IMR-90 (cell line): ENCODE measurements around the gene PATJ. TPM values are rescaled to one million over a fixed set of nuclear protein-coding genes. Genes with fewer than 3 reads are reported as not detected.

ENCODE experiments used
- ATAC-seq: fragments of 200-7000 bp; cut with Tn5 transposase; 2 replicates; pipeline ENCODE4 v1.9.1; 2020; ENCODE audit warnings: low read depth, mild to moderate bottlenecking, moderate library complexity
- BruUV-seq: library from RNA; stranded (reverse); fragments of 400-500 nt; replicated peaks from 2 replicates; lab custom pipeline; 2021; lab: Mats Ljungman, UMichigan
- CTCF ChIA-PET: fragments of 300-600 bp; formaldehyde crosslinking; extraction: SDS; loops from one replicate; lab custom pipeline; 2021; ENCODE audit warnings: antibody characterized with exemption; lab: Yijun Ruan, JAX
- POLR2A ChIA-PET: fragments of 300-600 bp; sonication (Branson Sonifier 250); formaldehyde crosslinking; loops from one replicate; lab custom pipeline; 2022; ENCODE audit warnings: antibody characterized with exemption; ENCODE audit not compliant: unreplicated experiment; lab: Charles Lee
- DNase-seq: peaks from one replicate; pipeline ENCODE4 v3.0.0; 2013
- H2AFZ ChIP-seq: replicated peaks from 2 replicates; pipeline ENCODE3; 2013; ENCODE audit warnings: low read length, mild to moderate bottlenecking; ENCODE audit not compliant: poor library complexity
- H2AK5ac ChIP-seq: 2 replicates; pipeline ENCODE4 v1.6.1; 2013; ENCODE audit warnings: low read depth, low read length, inconsistent platforms
- H2AK9ac ChIP-seq: replicated peaks from 2 replicates; pipeline ENCODE3; 2013; ENCODE audit warnings: mild to moderate bottlenecking, low read depth, low read length, moderate library complexity; ENCODE audit not compliant: poor library complexity
- H2BK120ac ChIP-seq: 2 replicates; pipeline ENCODE4 v1.6.1; 2013; ENCODE audit warnings: low read depth, low read length, inconsistent platforms
- H2BK15ac ChIP-seq: 3 replicates; pipeline ENCODE4 v1.6.1; 2013; ENCODE audit warnings: low read depth, low read length, inconsistent platforms
- H2BK20ac ChIP-seq: 2 replicates; pipeline ENCODE4 v1.6.1; 2013; ENCODE audit warnings: low read depth, mild to moderate bottlenecking, inconsistent platforms, low read length, moderate library complexity
- H2BK5ac ChIP-seq: 2 replicates; pipeline ENCODE4 v1.6.1; 2013; ENCODE audit warnings: mild to moderate bottlenecking, low read depth, low read length, inconsistent platforms; ENCODE audit not compliant: poor library complexity, severe bottlenecking
- H3K14ac ChIP-seq: replicated peaks from 2 replicates; pipeline ENCODE4 v1.6.1; 2013; ENCODE audit warnings: low read depth, low read length, inconsistent platforms
- H3K18ac ChIP-seq: 2 replicates; pipeline ENCODE4 v1.6.1; 2013; ENCODE audit warnings: low read depth, low read length, control low read depth
- H3K23ac ChIP-seq: 2 replicates; pipeline ENCODE4 v1.6.1; 2013; ENCODE audit warnings: low read depth, low read length, inconsistent platforms
- H3K27ac ChIP-seq: 2 replicates; pipeline ENCODE4 v1.5.1; 2013; ENCODE audit warnings: mild to moderate bottlenecking, control low read depth, low read length; ENCODE audit not compliant: insufficient read depth
- H3K27me3 ChIP-seq: 2 replicates; pipeline ENCODE4 v1.6.1; 2013; ENCODE audit warnings: low read length; ENCODE audit not compliant: control insufficient read depth, insufficient read depth
- H3K36me3 ChIP-seq: 2 replicates; pipeline ENCODE4 v1.6.1; 2013; ENCODE audit warnings: low read length, mixed read lengths; ENCODE audit not compliant: control insufficient read depth, insufficient read depth
- H3K4ac ChIP-seq: 2 replicates; pipeline ENCODE4 v1.6.1; 2013; ENCODE audit warnings: low read depth, low read length, inconsistent platforms
- H3K4me1 ChIP-seq: 2 replicates; pipeline ENCODE4 v1.6.1; 2013; ENCODE audit warnings: low read length, mixed read lengths; ENCODE audit not compliant: control insufficient read depth, insufficient read depth
- H3K4me2 ChIP-seq: 2 replicates; pipeline ENCODE4 v1.6.1; 2013; ENCODE audit warnings: low read depth, mild to moderate bottlenecking, control low read depth, low read length, moderate library complexity
- H3K4me3 ChIP-seq: 2 replicates; pipeline ENCODE4 v1.5.1; 2013; ENCODE audit warnings: low read depth, mild to moderate bottlenecking, control low read depth, low read length, moderate library complexity; ENCODE audit not compliant: insufficient read depth
- H3K56ac ChIP-seq: 2 replicates; pipeline ENCODE4 v1.6.1; 2013; ENCODE audit warnings: low read length, inconsistent platforms; ENCODE audit not compliant: insufficient read depth; ENCODE audit errors: extremely low read depth
- H3K79me1 ChIP-seq, 2 experiments: 2 replicates each; pipeline ENCODE4 v1.6.1; 2013; ENCODE audit warnings: low read length in 2 of 2, inconsistent platforms in 1 of 2, low read depth in 1 of 2
- H3K9ac ChIP-seq: 2 replicates; pipeline ENCODE4 v1.6.1; 2013; ENCODE audit warnings: low read depth, low read length, control low read depth
- H3K9me1 ChIP-seq: 2 replicates; pipeline ENCODE4 v1.6.1; 2013; ENCODE audit warnings: low read length, inconsistent platforms; ENCODE audit not compliant: insufficient read depth
- H3K9me3 ChIP-seq: 2 replicates; pipeline ENCODE4 v1.6.1; 2013; ENCODE audit warnings: low read length; ENCODE audit not compliant: control insufficient read depth, insufficient read depth
- H4K20me1 ChIP-seq: 2 replicates; pipeline ENCODE4 v1.6.1; 2013; ENCODE audit warnings: low read length, inconsistent platforms; ENCODE audit not compliant: insufficient read depth
- H4K5ac ChIP-seq: 2 replicates; pipeline ENCODE4 v1.6.1; 2013; ENCODE audit warnings: mild to moderate bottlenecking, low read depth, low read length, control low read depth
- H4K8ac ChIP-seq, 2 experiments: 2 replicates each; pipeline ENCODE4 v1.6.1; 2013; ENCODE audit warnings: low read depth in 2 of 2, low read length in 2 of 2, control low read depth in 1 of 2, inconsistent platforms in 1 of 2
- H4K91ac ChIP-seq: 2 replicates; pipeline ENCODE4 v1.6.1; 2013; ENCODE audit warnings: low read depth, low read length, inconsistent platforms; ENCODE audit not compliant: insufficient read depth
- BHLHE40 ChIP-seq: fragments of 150-350 bp; IDR thresholded peaks from 2 replicates; pipeline ENCODE4 v1.6.1; 2016; ENCODE audit warnings: mild to moderate bottlenecking, low read depth, low read length
- CEBPB ChIP-seq: IDR thresholded peaks from 2 replicates; pipeline ENCODE4 v1.6.1; 2012; ENCODE audit warnings: low read depth, low read length, improper control_type of control experiment
- CHD1 ChIP-seq: IDR thresholded peaks from 2 replicates; pipeline ENCODE4 v1.6.1; 2012; ENCODE audit warnings: low read depth, low read length, improper control_type of control experiment
- FOS ChIP-seq: fragments of 150-350 bp; IDR thresholded peaks from 2 replicates; pipeline ENCODE4 v1.6.1; 2016; ENCODE audit warnings: low read depth, low read length
- MAFK ChIP-seq: IDR thresholded peaks from 2 replicates; pipeline ENCODE4 v1.6.1; 2012; ENCODE audit warnings: low read depth, low read length, improper control_type of control experiment
- MAZ ChIP-seq: IDR thresholded peaks from 2 replicates; pipeline ENCODE4 v1.6.1; 2012; ENCODE audit warnings: low read depth, mild to moderate bottlenecking, low read length, improper control_type of control experiment, moderate library complexity, borderline replicate concordance
- MXI1 ChIP-seq: IDR thresholded peaks from 2 replicates; pipeline ENCODE4 v1.6.1; 2012; ENCODE audit warnings: low read depth, mild to moderate bottlenecking, low read length, moderate library complexity, borderline replicate concordance
- NFE2L2 ChIP-seq: fragments of 150-350 bp; IDR thresholded peaks from 2 replicates; pipeline ENCODE4 v1.6.1; 2016; ENCODE audit warnings: low read depth, mild to moderate bottlenecking, low read length
- POLR2A ChIP-seq: IDR thresholded peaks from 2 replicates; pipeline ENCODE4 v1.6.1; 2012; ENCODE audit warnings: mild to moderate bottlenecking, low read depth, low read length
- RAD21 ChIP-seq: IDR thresholded peaks from 2 replicates; pipeline ENCODE4 v1.6.1; 2012; ENCODE audit warnings: low read length, improper control_type of control experiment
- RCOR1 ChIP-seq: IDR thresholded peaks from 2 replicates; pipeline ENCODE4 v1.6.1; 2012; ENCODE audit warnings: mild to moderate bottlenecking, low read length, improper control_type of control experiment; ENCODE audit not compliant: insufficient replicate concordance
- RFX5 ChIP-seq: IDR thresholded peaks from 2 replicates; pipeline ENCODE4 v1.8.0; 2012; ENCODE audit warnings: low read depth, mild to moderate bottlenecking, low read length, moderate library complexity
- WGBS, 2 experiments: methylation state at CpG; one replicate each; pipeline versions ENCODE4 v1.1.5 to v1.1.7; 2013; ENCODE audit warnings: missing lambda C conversion rate in 2 of 2; ENCODE audit not compliant: insufficient read length in 1 of 2; ENCODE audit errors: extremely low coverage in 2 of 2; 5-methylcytosine and 5-hydroxymethylcytosine counted together
- dilution Hi-C: fragments of 300-500 bp; cut with HindIII; formaldehyde crosslinking; loops from one replicate; pipeline ENCODE4 v1.14.3; 2018; ENCODE audit warnings: low sequenced_read_pairs; ENCODE audit not compliant: unreplicated experiment
- in situ Hi-C: fragments of 300-500 bp; cut with MboI; formaldehyde crosslinking; loops from 3 replicates; pipeline ENCODE4 v1.14.3; 2019; ENCODE audit warnings: low sequenced_read_pairs, inconsistent platforms, mixed read lengths
- intact Hi-C: fragments of 100-400 bp; cut with micrococcal nuclease; formaldehyde crosslinking; loops from 2 replicates; pipeline ENCODE4 v1.10.0; 2022
- polyA plus RNA-seq, 3 experiments: library from polyadenylated mRNA; depleted of rRNA; stranded (reverse); fragments of >200 nt; gene quantifications; 2 replicates each; pipeline ENCODE4 v1.2.3, GENCODE V29; 2012; ENCODE audit warnings: low replicate concordance in 1 of 3
- total RNA-seq: library from RNA; depleted of rRNA; stranded (reverse); fragments of >200 nt; gene quantifications from 2 replicates; pipeline ENCODE4 v1.2.3, GENCODE V29; 2012
- TF ChIP-seq, protein P1 (sequence below): fragments of 150-350 bp; IDR thresholded peaks from 2 replicates; pipeline ENCODE4 v1.6.1; 2017; ENCODE audit warnings: mild to moderate bottlenecking, antibody characterized with exemption, low read length, low read depth

The PATJ gene
- total and polyA plus RNA-seq, 2 of the 4 experiments (the other 2 are of a cell fraction) = 2.0 to 3.4 TPM

DNA sequence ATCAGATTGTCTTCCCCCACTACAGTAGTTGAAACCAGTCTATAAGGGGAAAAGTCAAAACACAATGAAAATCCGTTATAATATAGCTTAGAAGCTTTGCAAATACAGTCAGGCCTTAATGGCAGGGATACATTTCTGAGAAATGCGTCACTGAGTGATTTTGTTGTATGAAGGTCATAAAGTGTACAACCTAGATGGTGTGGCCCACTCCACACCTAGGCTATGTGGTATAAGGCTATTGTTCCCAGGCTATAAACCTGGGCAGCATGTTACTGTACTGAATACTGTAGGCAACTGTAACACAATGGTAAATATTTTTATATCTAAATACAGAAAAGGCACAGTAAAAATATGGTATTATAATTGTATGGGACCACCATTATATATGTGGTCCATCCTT is 264.4 kb downstream of the PATJ start:
- Histone ChIP-seq H3K4ac (no peak overlapping the region), H3K27ac (no peak overlapping the region), H3K4me2 (no peak overlapping the region), H3K56ac (no peak overlapping the region), H2AFZ (no peak overlapping the region), H4K8ac (no peak overlapping the region), H3K4me3 (no peak overlapping the region), H3K9ac (no peak overlapping the region), H3K9me1 (no peaks in the 10 kb centered on the region), H2BK120ac (no peak overlapping the region), H4K20me1 (no peaks in the 10 kb centered on the region), H3K18ac (no peak overlapping the region), H2AK5ac (no peak overlapping the region), H3K4me1 (no peaks in the 10 kb centered on the region), H2BK20ac (no peak overlapping the region), H3K36me3 (no peaks in the 10 kb centered on the region), H2AK9ac (no peak overlapping the region), H3K14ac (no peak overlapping the region), H3K27me3 (no peaks in the 10 kb centered on the region), H2BK5ac (no peak overlapping the region), H2BK15ac (no peak overlapping the region), H4K5ac (no peak overlapping the region), H3K23ac (no peak overlapping the region), H3K9me3 (no peaks in the 10 kb centered on the region; the same call in 1 of the 2 replicates), H3K79me1 (no peaks in the 10 kb centered on the region), H4K91ac (no peak overlapping the region)
- intact Hi-C loops = no loop called here
- TF ChIP-seq CEBPB (no peak), MAFK (no peak), NFE2L2 (no peak), RFX5 (no peak), CHD1 (no peak), MXI1 (no peak), RAD21 (no peak), BHLHE40 (no peak), POLR2A (no peak), MAZ (no peak), FOS (no peak), RCOR1 (no peak)
- TF ChIP-seq, protein P1, sequence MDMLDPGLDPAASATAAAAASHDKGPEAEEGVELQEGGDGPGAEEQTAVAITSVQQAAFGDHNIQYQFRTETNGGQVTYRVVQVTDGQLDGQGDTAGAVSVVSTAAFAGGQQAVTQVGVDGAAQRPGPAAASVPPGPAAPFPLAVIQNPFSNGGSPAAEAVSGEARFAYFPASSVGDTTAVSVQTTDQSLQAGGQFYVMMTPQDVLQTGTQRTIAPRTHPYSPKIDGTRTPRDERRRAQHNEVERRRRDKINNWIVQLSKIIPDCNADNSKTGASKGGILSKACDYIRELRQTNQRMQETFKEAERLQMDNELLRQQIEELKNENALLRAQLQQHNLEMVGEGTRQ = no peak
- ChIA-PET POLR2A (no interaction called here), CTCF (no interaction called here)
- BruUV-seq = no TSS peak
- in situ Hi-C loops = no loop called here
- dilution Hi-C loops = no loop called here
- no peak for DNase-seq
- no CpG with 5 or more reads among the region's 2 CpGs for WGBS, 2 experiments
- ATAC-seq = no peak
